DMS53 (cell line): ENCODE results near the gene LIME1.
A peak's percentile ranks its signal among the peaks of the same experiment; 100 is the strongest.
"Not testable (repeated sequence)": the region's sequence is repeated elsewhere in the genome, so short reads cannot be mapped to it uniquely, and the experiment has no call there.

Experiments
- DNase-seq: peaks from one replicate; lab custom pipeline; 2025; lab: John Stamatoyannopoulos, UW

LIME1 gene

DNA sequence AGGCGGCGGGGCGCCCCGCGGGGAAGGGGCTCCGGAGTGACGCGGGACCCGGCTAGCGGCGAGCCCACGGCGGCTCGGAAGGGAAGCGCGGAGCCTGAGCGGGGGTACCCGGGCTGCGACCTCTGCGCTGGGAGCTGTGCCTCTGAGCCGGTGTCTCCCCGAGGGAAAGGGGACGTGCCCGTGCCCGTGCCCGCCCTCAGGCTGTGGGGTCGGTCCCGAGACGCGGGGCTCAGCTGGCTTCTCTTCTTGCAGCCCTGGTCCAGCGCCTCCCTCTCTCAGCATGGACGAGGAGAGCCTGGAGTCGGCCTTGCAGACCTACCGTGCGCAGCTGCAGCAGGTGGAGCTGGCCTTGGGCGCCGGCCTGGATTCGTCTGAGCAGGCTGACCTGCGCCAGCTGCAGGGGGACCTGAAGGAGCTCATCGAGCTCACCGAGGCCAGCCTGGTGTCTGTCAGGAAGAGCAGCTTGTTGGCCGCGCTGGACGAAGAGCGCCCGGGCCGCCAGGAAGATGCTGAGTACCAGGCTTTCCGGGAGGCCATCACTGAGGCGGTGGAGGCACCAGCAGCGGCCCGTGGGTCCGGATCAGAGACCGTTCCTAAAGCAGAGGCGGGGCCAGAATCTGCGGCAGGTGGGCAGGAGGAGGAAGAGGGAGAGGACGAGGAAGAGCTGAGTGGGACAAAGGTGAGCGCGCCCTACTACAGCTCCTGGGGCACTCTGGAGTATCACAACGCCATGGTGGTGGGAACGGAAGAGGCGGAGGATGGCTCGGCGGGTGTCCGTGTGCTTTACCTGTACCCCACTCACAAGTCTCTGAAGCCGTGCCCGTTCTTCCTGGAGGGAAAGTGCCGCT is 27.9 kb upstream of the LIME1 start:
- DNase-seq = peak; percentile 59

GRCh38 chr20:63709149-63709527 is 27.3 kb upstream of the LIME1 start:
- no peak for DNase-seq

GRCh38 chr20:63711085-63711645 is 25.3 kb upstream of the LIME1 start:
- DNase-seq = no peak

GRCh38 chr20:63712191-63712590 is 24.3 kb upstream of the LIME1 start:
- no peak for DNase-seq

- DNase-seq = no peak
These were observed 21.6 kb upstream of the LIME1 start for GRCh38 chr20:63714858-63715257.

GRCh38 chr20:63718996-63719395 is 17.5 kb upstream of the LIME1 start:
- no peak for DNase-seq

GRCh38 chr20:63722967-63723622 is 13.4 kb upstream of the LIME1 start:
- DNase-seq = not testable (repeated sequence)

DNA sequence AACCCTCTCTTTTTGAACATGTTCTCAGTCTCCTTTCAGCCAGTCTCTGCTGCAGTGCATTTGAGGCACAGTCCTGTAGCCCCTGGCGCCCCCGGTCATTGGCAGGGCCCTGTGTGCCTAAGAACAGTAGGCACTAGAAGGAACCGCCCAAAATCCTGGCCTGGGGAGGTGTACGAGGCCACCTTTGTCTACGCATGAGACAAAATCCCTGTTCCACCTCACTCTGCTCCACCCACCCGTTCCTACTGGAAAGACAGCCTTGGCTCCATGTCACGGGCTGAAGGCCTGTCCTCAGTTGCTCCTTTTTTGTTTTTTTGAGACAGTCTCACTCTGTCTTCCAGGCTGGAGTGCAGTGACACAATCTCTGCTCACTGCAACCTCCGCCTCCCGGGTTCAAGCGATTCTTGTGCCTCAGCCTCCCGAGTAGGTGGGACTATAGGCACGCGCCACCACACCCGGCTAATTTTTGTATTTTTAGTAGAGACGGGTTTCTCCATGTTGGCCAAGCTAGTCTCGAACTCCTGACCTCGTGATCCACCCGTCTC is 6.2 kb upstream of the LIME1 start:
- DNase-seq = not testable (repeated sequence)

DNA sequence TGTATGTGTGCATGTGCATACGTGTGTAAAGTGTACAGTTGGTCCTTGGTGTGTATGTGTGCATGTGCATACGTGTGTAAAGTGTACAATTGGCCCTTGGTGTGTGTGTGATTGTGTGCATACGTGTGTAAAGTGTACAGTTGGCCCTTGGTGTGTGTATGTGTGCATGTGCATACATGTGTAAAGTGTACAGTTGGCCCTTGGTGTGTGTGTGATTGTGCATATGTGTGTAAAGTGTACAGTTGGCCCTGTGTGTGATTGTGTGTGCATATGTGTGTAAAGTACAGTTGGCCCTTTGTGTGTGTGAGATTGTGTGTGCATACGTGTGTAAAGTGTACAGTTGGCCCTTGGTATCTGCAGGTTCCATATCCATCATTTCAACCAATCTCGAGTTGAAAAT is 5.1 kb upstream of the LIME1 start:
- no peak for DNase-seq

GRCh38 chr20:63732118-63733095 is 4.1 kb upstream of the LIME1 start:
- no peak for DNase-seq

GRCh38 chr20:63733117-63733516 is 3.3 kb upstream of the LIME1 start:
- DNase-seq = no peak

DNA sequence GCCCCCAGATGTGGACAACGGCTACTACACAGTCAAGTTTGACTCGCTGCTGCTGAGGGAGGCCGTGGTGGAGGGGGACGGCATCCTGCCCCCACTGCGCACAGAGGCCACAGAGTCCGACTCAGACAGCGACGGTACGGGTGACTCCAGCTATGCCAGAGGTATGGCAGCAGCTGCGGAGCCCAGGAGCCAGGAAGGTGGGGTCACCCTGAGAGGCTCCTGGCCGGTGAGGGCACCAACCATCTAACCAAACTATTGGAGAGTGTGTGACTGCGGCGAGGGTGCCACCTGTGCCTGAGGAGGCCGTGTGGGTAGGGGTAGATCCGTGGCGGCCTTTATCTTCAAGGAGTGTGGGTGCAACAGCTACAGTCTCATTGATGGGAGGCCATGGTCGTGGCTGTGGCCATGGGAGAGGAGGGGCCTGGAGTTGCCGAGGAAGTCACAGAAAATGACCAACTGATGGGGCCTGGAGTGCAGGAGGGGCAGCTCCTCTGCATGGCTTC is 2.8 kb upstream of the LIME1 start:
- no peak for DNase-seq

DNA sequence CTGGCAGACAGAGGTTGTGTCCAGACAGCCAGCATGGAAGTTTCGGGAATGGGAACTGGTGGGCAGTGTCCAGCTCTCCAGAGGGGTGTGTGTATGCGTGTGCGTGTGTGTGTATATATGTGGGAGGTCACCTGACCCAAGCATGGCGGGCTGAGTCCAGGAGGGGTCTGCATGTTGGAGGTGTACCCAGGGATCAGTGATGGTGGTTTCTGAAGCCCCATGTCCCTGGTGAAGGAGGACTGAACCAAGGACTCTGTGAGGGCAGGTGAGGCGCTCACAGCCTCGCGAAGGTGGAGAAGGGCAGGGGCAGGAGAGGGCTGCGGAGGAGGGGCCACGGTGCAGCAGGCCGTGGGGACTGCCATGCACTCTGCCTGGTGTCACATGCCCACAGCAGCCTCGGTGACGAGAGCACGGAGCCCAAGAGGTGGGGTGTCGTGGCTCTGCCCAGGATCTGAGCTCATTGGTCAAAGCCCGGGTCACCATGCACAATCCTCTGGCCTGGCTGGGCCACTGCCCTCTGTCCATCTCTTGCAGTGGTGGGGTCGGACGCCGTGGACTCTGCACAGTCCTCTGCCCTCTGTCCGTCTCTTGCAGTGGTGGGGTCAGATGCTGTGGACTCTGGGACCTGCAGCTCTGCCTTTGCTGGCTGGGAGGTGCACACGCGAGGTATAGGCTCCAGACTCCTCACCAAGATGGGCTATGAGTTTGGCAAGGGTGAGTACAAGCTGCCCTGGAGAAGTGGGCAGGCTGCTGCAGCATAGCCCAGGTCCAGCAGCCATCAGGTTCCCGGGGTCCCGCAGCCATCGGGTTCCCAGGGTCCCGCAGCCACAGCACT is 2.1 kb upstream of the LIME1 start:
- DNase-seq = no peak

DNA sequence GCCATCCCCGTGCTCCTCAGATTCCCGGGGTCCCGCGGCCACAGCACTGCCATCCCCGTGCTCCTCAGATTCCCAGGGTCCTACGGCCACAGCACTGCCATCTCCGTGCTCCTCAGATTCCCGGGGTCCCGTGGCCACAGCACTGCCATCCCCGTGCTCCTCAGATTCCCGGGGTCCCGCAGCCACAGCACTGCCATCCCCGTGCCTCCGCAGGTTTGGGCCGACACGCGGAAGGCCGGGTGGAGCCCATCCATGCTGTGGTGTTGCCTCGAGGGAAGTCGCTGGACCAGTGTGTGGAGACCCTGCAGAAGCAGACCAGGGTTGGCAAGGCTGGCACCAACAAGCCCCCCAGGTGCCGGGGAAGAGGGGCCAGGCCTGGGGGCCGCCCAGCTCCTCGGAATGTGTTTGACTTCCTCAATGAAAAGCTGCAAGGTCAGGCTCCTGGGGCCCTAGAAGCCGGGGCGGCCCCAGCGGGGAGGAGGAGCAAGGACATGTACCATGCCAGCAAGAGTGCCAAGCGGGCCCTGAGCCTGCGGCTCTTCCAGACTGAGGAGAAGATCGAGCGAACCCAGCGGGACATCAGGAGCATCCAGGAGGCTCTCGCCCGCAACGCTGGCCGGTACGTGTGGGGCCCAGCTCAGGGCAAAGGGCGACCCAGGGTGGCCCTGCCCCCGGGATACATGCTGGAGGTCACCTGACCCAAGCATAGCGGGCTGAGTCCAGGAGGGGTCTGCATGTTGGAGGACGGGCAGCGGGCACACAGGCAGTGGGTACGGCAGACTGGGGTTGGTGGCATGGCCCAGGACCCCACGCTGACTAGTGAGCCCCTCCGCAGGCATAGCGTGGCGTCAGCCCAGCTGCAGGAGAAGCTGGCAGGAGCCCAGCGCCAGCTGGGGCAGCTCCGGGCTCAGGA is 1.3 kb upstream of the LIME1 start:
- no peak for DNase-seq

GRCh38 chr20:63736893-63737694 is 630 bp downstream of the LIME1 start:
- peak; percentile 77 for DNase-seq

- no peak for DNase-seq
These were observed 1.2 kb downstream of the LIME1 start for GRCh38 chr20:63737695-63737944.

- DNase-seq = peak; percentile 72
These were observed 1.7 kb downstream of the LIME1 start for GRCh38 chr20:63737945-63738686.

DNA sequence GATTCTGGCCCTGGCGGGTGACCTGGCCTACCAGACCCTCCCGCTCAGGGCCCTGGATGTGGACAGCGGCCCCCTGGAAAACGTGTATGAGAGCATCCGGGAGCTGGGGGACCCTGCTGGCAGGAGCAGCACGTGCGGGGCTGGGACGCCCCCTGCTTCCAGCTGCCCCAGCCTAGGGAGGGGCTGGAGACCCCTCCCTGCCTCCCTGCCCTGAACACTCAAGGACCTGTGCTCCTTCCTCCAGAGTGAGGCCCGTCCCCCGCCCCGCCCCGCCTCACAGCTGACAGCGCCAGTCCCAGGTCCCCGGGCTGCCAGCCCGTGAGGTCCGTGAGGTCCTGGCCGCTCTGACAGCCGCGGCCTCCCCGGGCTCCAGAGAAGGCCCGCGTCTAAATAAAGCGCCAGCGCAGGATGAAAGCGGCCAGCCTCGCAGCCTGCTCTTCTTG is 2.2 kb downstream of the LIME1 start:
- peak; percentile 88 for DNase-seq
